HepG2 (cell line): Measurements from ENCODE around the gene ZNF474. TPM values are rescaled to one million over a fixed set of nuclear protein-coding genes. Genes with fewer than 3 reads are reported as not detected.
"Not testable (repeated sequence)": the region's sequence is repeated elsewhere in the genome, so short reads cannot be mapped to it uniquely, and the experiment has no call there.

ENCODE experiments used
- ATAC-seq: fragments of 200-7000 bp; cut with Tn5 transposase; 3 replicates; pipeline ENCODE4 v1.9.1; 2020; ENCODE audit warnings: mild to moderate bottlenecking, moderate library complexity
- BruUV-seq: library from RNA; stranded (reverse); fragments of 400-500 nt; replicated peaks from 2 replicates; lab custom pipeline; 2021; lab: Mats Ljungman, UMichigan
- CTCF ChIA-PET: fragments of 300-600 bp; formaldehyde crosslinking; extraction: SDS; loops from one replicate; lab custom pipeline; 2021; ENCODE audit warnings: low total read pairs, inconsistent platforms, low intra/inter-chr PET ratio; lab: Yijun Ruan, JAX
- POLR2A ChIA-PET: fragments of 350-600 bp; sonication (Branson Sonifier 250); formaldehyde crosslinking; loops from one replicate; lab custom pipeline; 2020; ENCODE audit warnings: antibody characterized with exemption, inconsistent platforms; lab: Yijun Ruan, JAX
- DNase-seq: peaks from one replicate; pipeline ENCODE4 v3.0.0-alpha.2; 2015; ENCODE audit warnings: low spot score
- FAIRE-seq: peaks from 3 replicates; lab custom pipeline; 2011; peaks lifted over from hg19 to GRCh38; lab: Jason Lieb, UNC
- H2AFZ ChIP-seq: one replicate; pipeline ENCODE4 v1.6.1; 2011; ENCODE audit warnings: low read length, inconsistent platforms
- H3K27ac ChIP-seq: fragments of 300-600 bp; 3 replicates; pipeline ENCODE4 v1.8.0; 2011; ENCODE audit warnings: mixed run types, mild to moderate bottlenecking, mixed read lengths, low read length, inconsistent platforms; ENCODE audit not compliant: insufficient read depth; ENCODE audit errors: extremely low read length
- H3K27me3 ChIP-seq, 2 experiments: fragments of 200-600 bp in 1 of 2; 2 replicates in 1 of 2; 3 replicates in 1 of 2; pipeline versions ENCODE4 v1.6.0 to v1.8.0; 2011; ENCODE audit warnings: low read length in 2 of 2, mild to moderate bottlenecking in 2 of 2, moderate library complexity in 2 of 2, inconsistent platforms in 1 of 2; ENCODE audit not compliant: insufficient read depth in 2 of 2, control insufficient read depth in 1 of 2
- H3K36me3 ChIP-seq, 2 experiments: fragments of 200-600 bp in 1 of 2; replicated peaks in 1 of 2; 2 replicates in 1 of 2; 3 replicates in 1 of 2; pipeline versions ENCODE4 v1.5.1 to v1.8.0; 2011; ENCODE audit warnings: low read length in 2 of 2, inconsistent platforms in 1 of 2; ENCODE audit not compliant: insufficient read depth in 2 of 2, control insufficient read depth in 1 of 2
- H3K4me1 ChIP-seq: 2 replicates; pipeline ENCODE4 v1.5.1; 2012; ENCODE audit warnings: low read length, inconsistent platforms; ENCODE audit not compliant: insufficient read depth
- H3K4me2 ChIP-seq: 2 replicates; pipeline ENCODE4 v1.6.0; 2011; ENCODE audit warnings: low read depth, low read length, inconsistent platforms
- H3K4me3 ChIP-seq, 3 experiments: fragments of 200-600 bp in 1 of 3; sonication (generic), shearing (Covaris generic) in 1 of 3; replicated peaks in 1 of 3; 2 replicates each; pipeline ENCODE4 v1.5.1; 2011 to 2016; ENCODE audit warnings: low read length in 3 of 3, inconsistent platforms in 2 of 3, low read depth in 2 of 3, mild to moderate bottlenecking in 2 of 3, control low read depth in 1 of 3, mixed read lengths in 1 of 3; ENCODE audit not compliant: insufficient read depth in 1 of 3
- H3K79me2 ChIP-seq: one replicate; pipeline ENCODE4 v1.6.1; 2011; ENCODE audit warnings: low read length, inconsistent platforms; ENCODE audit not compliant: insufficient read depth
- H3K9ac ChIP-seq: 2 replicates; pipeline ENCODE4 v1.6.0; 2011; ENCODE audit warnings: mild to moderate bottlenecking, low read depth, low read length, inconsistent platforms; ENCODE audit not compliant: insufficient read depth
- H3K9me3 ChIP-seq: 2 replicates; pipeline ENCODE4 v1.5.1; 2012; ENCODE audit warnings: mild to moderate bottlenecking, low read length
- H4K20me1 ChIP-seq: 2 replicates; pipeline ENCODE4 v1.6.0; 2011; ENCODE audit warnings: inconsistent platforms, mild to moderate bottlenecking, low read length, moderate library complexity; ENCODE audit not compliant: insufficient read depth
- STAG1 ChIP-seq: sonication (generic); formaldehyde crosslinking; IDR thresholded peaks from 2 replicates; pipeline ENCODE4 v1.4.0; 2020; ENCODE audit warnings: missing genetic modification reagents
- whole genome bisulfite sequencing: methylation state at CpG from one replicate; pipeline ENCODE4 v1.1.6; 2017; ENCODE audit warnings: low lambda C conversion rate; 5-methylcytosine and 5-hydroxymethylcytosine counted together
- in situ Hi-C: cut with HindIII; loops from 2 replicates; pipeline ENCODE4 v1.10.0; 2017; ENCODE audit warnings: low pct_unique_long_range_greater_than_20kb; ENCODE audit not compliant: extremely low pct_ligation_motif_present
- intact Hi-C: fragments of 100-400 bp; cut with micrococcal nuclease; formaldehyde crosslinking; loops from one replicate; pipeline ENCODE4 v1.10.0; 2022; ENCODE audit not compliant: unreplicated experiment
- polyA plus RNA-seq, 8 experiments: library from polyadenylated mRNA; depleted of rRNA in 3 of 8; stranded (reverse) in 7 of 8; unstranded in 1 of 8; fragments of >200 nt; fragmentation: Illumina TruSeq in 4 of 8; extraction: Trizol in 4 of 8; gene quantifications; 2 replicates each; pipeline versions ENCODE4 v1.2.1 to v1.2.3, GENCODE V29; 2011 to 2016; ENCODE audit warnings: low read depth in 4 of 8, missing spikeins in 1 of 8, mixed read lengths in 1 of 8; ENCODE audit not compliant: insufficient read depth in 1 of 8
- total RNA-seq, 5 experiments: library from RNA; depleted of rRNA; stranded (reverse); fragments of >200 nt; fragmentation: Illumina TruSeq; extraction: Trizol; gene quantifications; 2 replicates each; pipeline ENCODE4 v1.2.3, GENCODE V29; 2016; ENCODE audit warnings: low read depth in 1 of 5

The ZNF474 gene
- total and polyA plus RNA-seq, 2 of the 13 experiments (the other 11 are each of a cell fraction or from before 2014, with no cell fraction given) = 0.07 TPM; not detected in 1

DNA sequence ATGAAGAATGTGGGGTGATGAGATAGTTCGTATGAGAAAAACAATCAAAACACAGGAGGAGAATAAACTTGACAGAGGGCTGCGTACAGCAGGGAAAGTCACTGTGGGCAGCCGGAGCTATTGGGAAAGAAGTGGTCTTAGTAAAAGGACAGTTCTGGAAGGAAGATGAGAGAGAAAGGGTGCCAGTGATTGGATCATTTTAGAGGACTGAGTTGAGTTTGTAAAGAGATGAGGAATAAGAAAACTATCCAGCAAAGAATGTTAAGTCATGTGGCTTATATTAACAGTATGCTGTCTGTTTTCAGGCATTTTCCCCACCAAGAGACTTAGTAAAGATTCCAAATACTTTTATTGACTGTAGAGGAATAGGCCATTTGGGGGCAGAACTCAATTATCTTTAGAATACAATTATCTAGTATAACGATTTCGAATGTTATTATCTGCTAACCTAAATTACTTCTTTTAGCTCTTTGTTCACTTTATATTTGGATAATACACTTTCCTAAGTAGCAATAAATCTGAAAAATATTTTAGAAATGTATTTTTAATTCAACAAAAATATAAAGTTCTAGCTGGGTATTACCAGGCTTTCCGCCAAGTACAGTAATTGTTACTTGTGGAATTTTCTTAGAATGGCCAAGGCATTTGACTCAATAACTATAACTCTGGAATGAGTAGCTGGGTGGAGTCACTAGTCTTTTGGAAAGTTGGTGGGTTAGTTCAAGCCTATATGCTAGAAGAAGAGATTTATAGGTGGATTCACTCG lies 35.7 kb upstream of the ZNF474 start:
- DNase-seq = no peak
- no peak for FAIRE-seq
- 49% methylated on average over 7 of the region's 7 CpGs for WGBS
- no peak for TF ChIP-seq STAG1 (CRISPR knock-in tag)
- TF ChIP-seq, all 625 proteins: peak for 0
- H3K9ac ChIP-seq = no peak overlapping the region
- no peaks in the 10 kb centered on the region for H4K20me1 ChIP-seq
- no TSS peak for BruUV-seq
- no peaks in the 10 kb centered on the region for H3K9me3 ChIP-seq
- H3K36me3 ChIP-seq = no peaks in the 10 kb centered on the region
- ChIA-PET CTCF (no interaction called here), POLR2A (no interaction called here)
- no peak for ATAC-seq
- intact Hi-C loops (no loop called here), in situ Hi-C loops (no loop called here)
- no peaks in the 10 kb centered on the region for H3K4me1 ChIP-seq
- H3K79me2 ChIP-seq = no peaks in the 10 kb centered on the region
- H3K4me2 ChIP-seq = no peak overlapping the region
- H2AFZ ChIP-seq = no peak overlapping the region
- no peak overlapping the region for H3K4me3 ChIP-seq
- no peak overlapping the region for H3K27ac ChIP-seq
- no peaks in the 10 kb centered on the region for H3K27me3 ChIP-seq

DNA sequence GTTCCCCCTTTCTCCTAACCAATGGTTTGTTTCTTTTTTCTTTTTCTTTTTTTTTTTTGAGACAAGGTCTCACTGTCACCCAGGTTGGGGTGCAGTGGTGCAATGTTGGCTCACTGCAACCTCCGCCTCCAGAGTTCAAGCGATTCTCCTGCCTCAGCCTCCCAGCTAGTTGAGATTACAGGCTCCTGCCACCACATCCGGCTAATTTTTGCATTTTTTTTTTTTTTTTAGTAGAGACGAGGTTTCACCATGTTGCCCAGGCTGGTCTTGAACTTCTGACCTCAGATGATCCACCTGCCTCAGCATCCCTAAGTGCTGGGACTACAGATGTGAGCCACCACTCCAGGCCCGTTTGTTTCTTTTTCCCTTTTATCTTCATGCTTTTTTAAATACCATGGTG lies 35.1 kb upstream of the ZNF474 start:
- BruUV-seq, H3K36me3 ChIP-seq, CTCF ChIA-PET: not testable (repeated sequence)

More for the DNA sequence above, 35.1 kb upstream of the ZNF474 start:
- H4K20me1 ChIP-seq, H3K9me3 ChIP-seq, H3K9ac ChIP-seq, H3K4me2 ChIP-seq, DNase-seq, H3K27ac ChIP-seq, H3K4me1 ChIP-seq, H3K27me3 ChIP-seq, in situ Hi-C loops, FAIRE-seq, ATAC-seq, POLR2A ChIA-PET, H2AFZ ChIP-seq, intact Hi-C loops, H3K79me2 ChIP-seq, H3K4me3 ChIP-seq: not testable (repeated sequence)
- 47% methylated on average over 5 of the region's 5 CpGs for WGBS
